Measurements from ENCODE around the gene NPM1.
"Not testable (repeated sequence)": the region's sequence is repeated elsewhere in the genome, so short reads cannot be mapped to it uniquely, and the experiment has no call there.

Gene NPM1

GRCh38 chr5:171386006-171386671 lies 1.5 kb upstream of the NPM1 start:
- no peak for DNase-seq (ENCODE audit: low read depth)

- DNase-seq (ENCODE audit: low read depth), result no peak
Measured at GRCh38 chr5:171386861-171387344, 746 bp upstream of the NPM1 start.

- DNase-seq (ENCODE audit: low read depth), result peak; percentile 78
Measured at GRCh38 chr5:171387970-171388815, 544 bp downstream of the NPM1 start.

GRCh38 chr5:171388816-171389168 lies 1.1 kb downstream of the NPM1 start:
- DNase-seq (ENCODE audit: low read depth), result no peak

- DNase-seq (ENCODE audit: low read depth), result no peak
Measured at GRCh38 chr5:171390883-171391677, 3.4 kb downstream of the NPM1 start.

- DNase-seq (ENCODE audit: low read depth), result no peak
Measured at GRCh38 chr5:171391996-171392577, 4.4 kb downstream of the NPM1 start.

- no peak for DNase-seq (ENCODE audit: low read depth)
Measured at GRCh38 chr5:171392585-171393159, 5.0 kb downstream of the NPM1 start.

- no peak for DNase-seq (ENCODE audit: low read depth)
Measured at GRCh38 chr5:171395042-171395441, 7.4 kb downstream of the NPM1 start.

- DNase-seq (ENCODE audit: low read depth), result not testable (repeated sequence)
Measured at GRCh38 chr5:171396583-171396982, 8.9 kb downstream of the NPM1 start.

GRCh38 chr5:171397190-171397589 lies 9.5 kb downstream of the NPM1 start:
- DNase-seq (ENCODE audit: low read depth), result no peak

GRCh38 chr5:171397599-171397998 lies 9.9 kb downstream of the NPM1 start:
- DNase-seq (ENCODE audit: low read depth), result no peak

GRCh38 chr5:171398660-171399059 lies 11.0 kb downstream of the NPM1 start:
- DNase-seq (ENCODE audit: low read depth), result not testable (repeated sequence)

GRCh38 chr5:171400169-171400568 lies 12.5 kb downstream of the NPM1 start:
- no peak for DNase-seq (ENCODE audit: low read depth)

- DNase-seq (ENCODE audit: low read depth), result no peak
Measured at GRCh38 chr5:171401167-171401947, 13.7 kb downstream of the NPM1 start.

GRCh38 chr5:171402751-171403150 lies 15.1 kb downstream of the NPM1 start:
- DNase-seq (ENCODE audit: low read depth), result not testable (repeated sequence)

- no peak for DNase-seq (ENCODE audit: low read depth)
Measured at GRCh38 chr5:171405615-171406014, 18.0 kb downstream of the NPM1 start.

- no peak for DNase-seq (ENCODE audit: low read depth)
Measured at GRCh38 chr5:171407234-171407633, 19.6 kb downstream of the NPM1 start.

- no peak for DNase-seq (ENCODE audit: low read depth)
Measured at GRCh38 chr5:171409164-171410136, 21.8 kb downstream of the NPM1 start.

- DNase-seq (ENCODE audit: low read depth), result no peak
Measured at GRCh38 chr5:171410181-171410580, 22.5 kb downstream of the NPM1 start.

- DNase-seq (ENCODE audit: low read depth), result no peak
Measured at GRCh38 chr5:171412186-171412585, 24.5 kb downstream of the NPM1 start.

Data from stimulated activated CD4-positive, alpha-beta T cell treated with anti-CD3 and anti-CD28 coated beads, Interleukin-2, amount 100 ng/mL, for 4 hours (primary cell).